ENCODE data around the gene TEKT2.

TEKT2 gene

GRCh38 chr1:36087233-36088123, 3.6 kb downstream of the TEKT2 start:
- no peak for DNase-seq (ENCODE audit: low read depth)

GRCh38 chr1:36088265-36088576, 4.3 kb downstream of the TEKT2 start:
- no peak for DNase-seq (ENCODE audit: low read depth)

GRCh38 chr1:36088577-36089392, 4.9 kb downstream of the TEKT2 start, which contains the start of gene ADPRS:
ADPRS (plus strand) TSS chr1:36088892; CDS start chr1:36088905, 13 bp downstream.
- peak; percentile 85 for DNase-seq (ENCODE audit: low read depth)

- no peak for DNase-seq (ENCODE audit: low read depth)
These were observed 5.7 kb downstream of the TEKT2 start for GRCh38 chr1:36089393-36090121.

GRCh38 chr1:36091141-36091540, 7.2 kb downstream of the TEKT2 start:
- DNase-seq (ENCODE audit: low read depth), result no peak

GRCh38 chr1:36091698-36092097, 7.8 kb downstream of the TEKT2 start:
- DNase-seq (ENCODE audit: low read depth), result no peak

- no peak for DNase-seq (ENCODE audit: low read depth)
These were observed 8.4 kb downstream of the TEKT2 start for GRCh38 chr1:36092166-36092797.

- no peak for DNase-seq (ENCODE audit: low read depth)
These were observed 8.9 kb downstream of the TEKT2 start for GRCh38 chr1:36092798-36093185.

- no peak for DNase-seq (ENCODE audit: low read depth)
These were observed 9.3 kb downstream of the TEKT2 start for GRCh38 chr1:36093226-36093625.

- no peak for DNase-seq (ENCODE audit: low read depth)
These were observed 10.0 kb downstream of the TEKT2 start for GRCh38 chr1:36093929-36094328.

- no peak for DNase-seq (ENCODE audit: low read depth)
These were observed 10.7 kb downstream of the TEKT2 start for GRCh38 chr1:36094621-36095061.

GRCh38 chr1:36095760-36096405, 12.0 kb downstream of the TEKT2 start:
- DNase-seq (ENCODE audit: low read depth), result no peak

- no peak for DNase-seq (ENCODE audit: low read depth)
These were observed 12.9 kb downstream of the TEKT2 start for GRCh38 chr1:36096500-36097432.

GRCh38 chr1:36097693-36098585, 14.0 kb downstream of the TEKT2 start:
- no peak for DNase-seq (ENCODE audit: low read depth)

GRCh38 chr1:36098650-36099365, 14.9 kb downstream of the TEKT2 start:
- no peak for DNase-seq (ENCODE audit: low read depth)

- peak; percentile 68 for DNase-seq (ENCODE audit: low read depth)
These were observed 15.9 kb downstream of the TEKT2 start for GRCh38 chr1:36099681-36100341.

GRCh38 chr1:36100376-36100775, 16.5 kb downstream of the TEKT2 start:
- no peak for DNase-seq (ENCODE audit: low read depth)

- no peak for DNase-seq (ENCODE audit: low read depth)
These were observed 17.7 kb downstream of the TEKT2 start for GRCh38 chr1:36101546-36101945.
